HEK293 (cell line): ENCODE results near the gene BNC1.

Experiments
- ZBTB20 ChIP-seq: fragments of 450-650 bp; formaldehyde crosslinking; IDR thresholded peaks from 2 replicates; pipeline ENCODE4 v1.5.1; 2016; ENCODE audit warnings: missing biosample characterization, missing genetic modification characterization
- ZNF292 ChIP-seq: fragments of 450-650 bp; formaldehyde crosslinking; IDR thresholded peaks from 2 replicates; pipeline ENCODE4 v1.5.1; 2016; ENCODE audit warnings: low read depth, missing biosample characterization, missing genetic modification characterization, borderline replicate concordance
- ZNF792 ChIP-seq: fragments of 450-650 bp; formaldehyde crosslinking; IDR thresholded peaks from 2 replicates; pipeline ENCODE4 v1.5.1; 2016; ENCODE audit warnings: missing biosample characterization, missing genetic modification characterization

GRCh38 chr15:83293201-83293600 lies 8.7 kb upstream of the BNC1 start:
- no peak for TF ChIP-seq ZBTB20
- no peak for TF ChIP-seq ZNF792
- no peak for TF ChIP-seq ZNF292 (tag by site-specific recombination)
